ENCODE results near the gene AQP12B.

AQP12B gene

GRCh38 chr2:240727439-240727838, 44.8 kb upstream of the AQP12B start:
- TF ChIP-seq, protein P1, sequence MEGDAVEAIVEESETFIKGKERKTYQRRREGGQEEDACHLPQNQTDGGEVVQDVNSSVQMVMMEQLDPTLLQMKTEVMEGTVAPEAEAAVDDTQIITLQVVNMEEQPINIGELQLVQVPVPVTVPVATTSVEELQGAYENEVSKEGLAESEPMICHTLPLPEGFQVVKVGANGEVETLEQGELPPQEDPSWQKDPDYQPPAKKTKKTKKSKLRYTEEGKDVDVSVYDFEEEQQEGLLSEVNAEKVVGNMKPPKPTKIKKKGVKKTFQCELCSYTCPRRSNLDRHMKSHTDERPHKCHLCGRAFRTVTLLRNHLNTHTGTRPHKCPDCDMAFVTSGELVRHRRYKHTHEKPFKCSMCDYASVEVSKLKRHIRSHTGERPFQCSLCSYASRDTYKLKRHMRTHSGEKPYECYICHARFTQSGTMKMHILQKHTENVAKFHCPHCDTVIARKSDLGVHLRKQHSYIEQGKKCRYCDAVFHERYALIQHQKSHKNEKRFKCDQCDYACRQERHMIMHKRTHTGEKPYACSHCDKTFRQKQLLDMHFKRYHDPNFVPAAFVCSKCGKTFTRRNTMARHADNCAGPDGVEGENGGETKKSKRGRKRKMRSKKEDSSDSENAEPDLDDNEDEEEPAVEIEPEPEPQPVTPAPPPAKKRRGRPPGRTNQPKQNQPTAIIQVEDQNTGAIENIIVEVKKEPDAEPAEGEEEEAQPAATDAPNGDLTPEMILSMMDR (conservative IDR thresholded peaks at IDR 0.05) = no peak
- no peak for TF ChIP-seq ZFX (IDR thresholded peaks at IDR 0.05)
- H3K27ac ChIP-seq = no peak overlapping the region

- no peak overlapping the region for H3K27ac ChIP-seq
- no peak for TF ChIP-seq ZFX (IDR thresholded peaks at IDR 0.05)
- TF ChIP-seq, protein P1 (conservative IDR thresholded peaks at IDR 0.05) = no peak
These were observed 44.2 kb upstream of the AQP12B start for GRCh38 chr2:240726876-240727275.

- no peak overlapping the region for H3K27ac ChIP-seq
- TF ChIP-seq ZFX (IDR thresholded peaks at IDR 0.05) = no peak
- TF ChIP-seq, protein P1 (conservative IDR thresholded peaks at IDR 0.05) = no peak
These were observed 43.0 kb upstream of the AQP12B start for GRCh38 chr2:240725671-240726070.

- no peak overlapping the region for H3K27ac ChIP-seq
- TF ChIP-seq ZFX (IDR thresholded peaks at IDR 0.05) = no peak
- TF ChIP-seq, protein P1 (conservative IDR thresholded peaks at IDR 0.05) = no peak
These were observed 42.6 kb upstream of the AQP12B start for GRCh38 chr2:240725266-240725665.

DNA sequence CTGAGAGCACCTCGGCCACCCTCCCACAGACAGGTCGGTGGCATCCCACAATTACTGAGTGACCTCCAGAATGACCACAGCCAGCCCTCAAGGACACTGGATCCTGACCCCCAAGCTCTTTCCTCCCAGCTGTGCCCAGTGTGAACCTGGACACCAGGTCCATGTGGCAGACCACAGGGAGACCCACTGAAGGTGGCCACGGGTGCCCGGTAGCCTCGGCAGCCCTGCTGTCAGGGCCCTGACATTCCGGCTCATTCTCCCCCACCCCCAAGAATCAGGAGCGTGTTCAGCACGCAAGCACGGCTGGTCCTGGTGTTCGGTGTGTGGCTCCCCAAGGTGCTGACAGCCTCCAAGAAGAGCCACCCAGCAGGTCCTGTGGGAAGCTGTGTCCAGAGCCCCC, 41.7 kb upstream of the AQP12B start:
- no peak overlapping the region for H3K27ac ChIP-seq
- TF ChIP-seq ZFX (IDR thresholded peaks at IDR 0.05) = no peak
- TF ChIP-seq, protein P1 (conservative IDR thresholded peaks at IDR 0.05) = no peak

DNA sequence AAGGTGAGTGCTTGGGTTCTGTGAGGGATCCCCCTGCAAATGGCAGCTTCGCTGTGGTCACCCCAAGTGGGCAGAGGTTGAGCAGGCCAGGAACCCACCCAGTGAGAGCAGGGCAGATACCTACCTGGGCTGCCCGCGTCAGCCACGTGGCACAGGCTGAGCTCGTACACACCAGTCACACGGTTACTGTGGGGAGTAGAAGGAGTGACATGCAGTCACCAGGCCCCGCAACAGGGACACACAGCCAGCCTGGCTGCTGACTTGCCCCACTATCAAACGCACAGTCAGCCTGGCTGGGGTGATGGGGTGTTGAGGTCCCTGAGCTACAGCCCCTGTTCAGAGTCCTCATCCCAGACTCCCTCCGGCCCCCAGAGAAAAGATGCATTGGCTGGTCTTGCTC, 41.2 kb upstream of the AQP12B start:
- TF ChIP-seq, protein P1 (conservative IDR thresholded peaks at IDR 0.05) = no peak
- no peak for TF ChIP-seq ZFX (IDR thresholded peaks at IDR 0.05)
- H3K27ac ChIP-seq = no peak overlapping the region

- no peak overlapping the region for H3K27ac ChIP-seq
- TF ChIP-seq, protein P1 (conservative IDR thresholded peaks at IDR 0.05) = no peak
- TF ChIP-seq ZFX (IDR thresholded peaks at IDR 0.05) = no peak
These were observed 40.4 kb upstream of the AQP12B start for GRCh38 chr2:240722796-240723735.
